Measurements from ENCODE around the gene SHANK2. TPM values are rescaled to one million over a fixed set of nuclear protein-coding genes. Genes with fewer than 3 reads are reported as not detected.
A peak's percentile ranks its signal among the peaks of the same experiment; 100 is the strongest.

The SHANK2 gene
- total RNA-seq, 1 donor from 2014 or later = 8.1 TPM

DNA sequence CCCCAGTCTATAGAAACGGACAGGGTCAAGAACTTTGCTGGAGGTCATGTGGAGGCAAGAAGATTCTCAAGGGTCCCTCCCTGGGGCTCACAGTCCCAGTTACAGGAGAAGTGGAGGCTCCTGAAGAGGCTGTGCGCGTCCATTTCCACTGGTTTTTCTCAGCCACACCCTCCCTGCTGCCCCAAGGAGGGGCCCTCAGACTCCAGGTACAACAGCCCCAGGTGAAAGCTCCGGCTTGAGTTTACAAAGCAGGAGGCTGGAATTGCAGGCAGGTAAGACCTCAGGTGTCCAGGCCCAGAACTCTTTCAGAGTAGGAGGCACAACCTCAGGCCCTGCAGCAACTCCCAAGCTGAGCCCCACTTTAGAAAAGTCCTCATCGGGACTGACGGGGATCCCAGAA is 3.1 kb downstream of the SHANK2 start:
- H3F3A ChIP-seq (ENCODE audit: low read depth) = peaks cover 41% of the 10 kb centered on the region
- H3K36me3 ChIP-seq = no peaks in the 10 kb centered on the region
- H3K9me3 Mint-ChIP-seq = peaks cover 2% of the 10 kb centered on the region
- peaks cover 50% of the 10 kb centered on the region for H3K27me3 Mint-ChIP-seq (ENCODE audit: insufficient read depth, low read depth)
- H3K36me3 Mint-ChIP-seq = no peaks in the 10 kb centered on the region
- peaks cover 40% of the 10 kb centered on the region for H3K4me1 ChIP-seq
- H2AFZ ChIP-seq (replicated peaks) = no peak overlapping the region
- H3K27me3 ChIP-seq = peaks cover 64% of the 10 kb centered on the region
- no peak overlapping the region for H3K27ac ChIP-seq
- no peak for DNase-seq (ENCODE audit: low spot score)
- peaks cover 8% of the 10 kb centered on the region for H3K79me2 ChIP-seq (ENCODE audit: low read depth)
- no peak overlapping the region for H3K4me2 ChIP-seq
- peaks cover 38% of the 10 kb centered on the region for H3K4me1 Mint-ChIP-seq
- H3K9me3 ChIP-seq (ENCODE audit: low read depth) = no peaks in the 10 kb centered on the region
- H3K27ac Mint-ChIP-seq = no peak overlapping the region
- no peak overlapping the region for H3K4me3 Mint-ChIP-seq
- H4K20me1 ChIP-seq (ENCODE audit: low read depth) = peaks cover 25% of the 10 kb centered on the region
- no peak overlapping the region for H3K4me3 ChIP-seq
- TF ChIP-seq EZH2phosphoT487 (IDR thresholded peaks at IDR 0.05) = no peak
- TF ChIP-seq, protein P1, sequence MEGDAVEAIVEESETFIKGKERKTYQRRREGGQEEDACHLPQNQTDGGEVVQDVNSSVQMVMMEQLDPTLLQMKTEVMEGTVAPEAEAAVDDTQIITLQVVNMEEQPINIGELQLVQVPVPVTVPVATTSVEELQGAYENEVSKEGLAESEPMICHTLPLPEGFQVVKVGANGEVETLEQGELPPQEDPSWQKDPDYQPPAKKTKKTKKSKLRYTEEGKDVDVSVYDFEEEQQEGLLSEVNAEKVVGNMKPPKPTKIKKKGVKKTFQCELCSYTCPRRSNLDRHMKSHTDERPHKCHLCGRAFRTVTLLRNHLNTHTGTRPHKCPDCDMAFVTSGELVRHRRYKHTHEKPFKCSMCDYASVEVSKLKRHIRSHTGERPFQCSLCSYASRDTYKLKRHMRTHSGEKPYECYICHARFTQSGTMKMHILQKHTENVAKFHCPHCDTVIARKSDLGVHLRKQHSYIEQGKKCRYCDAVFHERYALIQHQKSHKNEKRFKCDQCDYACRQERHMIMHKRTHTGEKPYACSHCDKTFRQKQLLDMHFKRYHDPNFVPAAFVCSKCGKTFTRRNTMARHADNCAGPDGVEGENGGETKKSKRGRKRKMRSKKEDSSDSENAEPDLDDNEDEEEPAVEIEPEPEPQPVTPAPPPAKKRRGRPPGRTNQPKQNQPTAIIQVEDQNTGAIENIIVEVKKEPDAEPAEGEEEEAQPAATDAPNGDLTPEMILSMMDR (IDR thresholded peaks at IDR 0.05) = no peak
- no peak for TF ChIP-seq EZH2 (IDR thresholded peaks at IDR 0.05)
- H3K9ac ChIP-seq = no peak overlapping the region

DNA sequence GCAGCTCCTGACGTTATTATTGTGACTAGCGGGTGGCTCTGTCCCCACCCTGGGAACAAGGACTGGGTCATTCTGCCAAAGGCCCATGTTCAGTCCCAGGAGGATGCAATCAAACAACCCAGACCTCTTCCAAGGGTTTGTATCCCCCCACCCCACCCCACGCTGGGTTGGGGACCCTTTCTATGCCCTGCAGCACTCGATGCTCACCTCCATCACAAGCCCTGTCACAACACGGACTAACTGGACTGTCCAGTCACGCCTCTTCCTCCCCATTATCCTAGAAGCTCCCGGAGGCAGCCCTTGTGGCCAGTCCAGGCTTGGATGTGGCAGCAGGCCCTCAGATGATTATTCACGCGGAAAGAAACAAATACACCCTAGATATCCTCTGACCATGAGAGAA is 3.7 kb downstream of the SHANK2 start:
- H4K20me1 ChIP-seq (ENCODE audit: low read depth) = peaks cover 25% of the 10 kb centered on the region
- no peak overlapping the region for H2AFZ ChIP-seq (replicated peaks)
- TF ChIP-seq EZH2phosphoT487 (IDR thresholded peaks at IDR 0.05) (no peak), EZH2 (IDR thresholded peaks at IDR 0.05) (no peak)
- TF ChIP-seq, protein P1 (IDR thresholded peaks at IDR 0.05) = no peak
- H3K79me2 ChIP-seq (ENCODE audit: low read depth) = peaks cover 9% of the 10 kb centered on the region
- no peak overlapping the region for H3K4me3 Mint-ChIP-seq
- H3K36me3 Mint-ChIP-seq = no peaks in the 10 kb centered on the region
- DNase-seq (ENCODE audit: low spot score) = no peak
- H3K27me3 Mint-ChIP-seq (ENCODE audit: insufficient read depth, low read depth) = peaks cover 43% of the 10 kb centered on the region
- H3K4me1 ChIP-seq = peaks cover 40% of the 10 kb centered on the region
- H3K27ac ChIP-seq = no peak overlapping the region
- peaks cover 41% of the 10 kb centered on the region for H3F3A ChIP-seq (ENCODE audit: low read depth)
- no peak overlapping the region for H3K4me3 ChIP-seq
- no peak overlapping the region for H3K4me2 ChIP-seq
- H3K36me3 ChIP-seq = no peaks in the 10 kb centered on the region
- no peak overlapping the region for H3K27ac Mint-ChIP-seq
- H3K27me3 ChIP-seq = peaks cover 58% of the 10 kb centered on the region
- H3K9ac ChIP-seq = no peak overlapping the region
- peaks cover 2% of the 10 kb centered on the region for H3K9me3 Mint-ChIP-seq
- no peaks in the 10 kb centered on the region for H3K9me3 ChIP-seq (ENCODE audit: low read depth)
- peaks cover 39% of the 10 kb centered on the region for H3K4me1 Mint-ChIP-seq

DNA sequence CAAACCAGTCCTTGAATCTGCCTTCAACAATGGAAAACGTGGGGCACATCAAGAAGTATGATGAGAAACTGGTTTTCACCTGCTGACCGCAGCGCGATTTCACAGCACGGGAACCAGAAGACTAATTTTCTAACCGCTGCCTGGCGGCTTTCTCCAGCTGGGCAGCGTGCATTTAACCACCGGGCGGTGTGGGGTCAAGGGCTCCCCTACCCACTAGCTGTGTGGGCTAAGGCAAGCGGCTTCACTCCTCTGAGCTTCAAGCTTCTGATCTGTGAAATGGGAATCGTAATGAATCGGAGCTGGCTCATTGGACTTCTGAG is 4.2 kb downstream of the SHANK2 start:
- no peak for DNase-seq (ENCODE audit: low spot score)
- no peak overlapping the region for H3K9ac ChIP-seq
- peaks cover 41% of the 10 kb centered on the region for H3F3A ChIP-seq (ENCODE audit: low read depth)
- H3K9me3 ChIP-seq (ENCODE audit: low read depth) = no peaks in the 10 kb centered on the region
- H3K79me2 ChIP-seq (ENCODE audit: low read depth) = peaks cover 9% of the 10 kb centered on the region
- Mint-ChIP-seq H3K36me3 (no peaks in the 10 kb centered on the region), H3K4me3 (no peak overlapping the region), H3K27ac (no peak overlapping the region), H3K27me3 (ENCODE audit: insufficient read depth, low read depth) (peaks cover 39% of the 10 kb centered on the region), H3K9me3 (peaks cover 2% of the 10 kb centered on the region), H3K4me1 (peaks cover 36% of the 10 kb centered on the region)
- peak overlapping the region; percentile 69 for H3K4me2 ChIP-seq
- no peaks in the 10 kb centered on the region for H3K36me3 ChIP-seq
- TF ChIP-seq, protein P1 (IDR thresholded peaks at IDR 0.05) = no peak
- TF ChIP-seq EZH2 (IDR thresholded peaks at IDR 0.05) (no peak), EZH2phosphoT487 (IDR thresholded peaks at IDR 0.05) (no peak)
- peaks cover 25% of the 10 kb centered on the region for H4K20me1 ChIP-seq (ENCODE audit: low read depth)
- H3K27me3 ChIP-seq = peaks cover 54% of the 10 kb centered on the region
- no peak overlapping the region for H2AFZ ChIP-seq (replicated peaks)
- H3K4me3 ChIP-seq = no peak overlapping the region
- peaks cover 40% of the 10 kb centered on the region for H3K4me1 ChIP-seq
- no peak overlapping the region for H3K27ac ChIP-seq
